Glutamatergic neuron (in vitro differentiated cells): ENCODE data around the gene NTM. TPM values are rescaled to one million over a fixed set of nuclear protein-coding genes. Genes with fewer than 3 reads are reported as not detected.

ENCODE experiments used
- DNase-seq: peaks from one replicate; pipeline ENCODE4 v3.0.0; 2022
- H3K27ac Mint-ChIP-seq: one replicate; pipeline ENCODE4 v1.8.0; 2020; ENCODE audit warnings: mild to moderate bottlenecking, mixed read lengths, inconsistent platforms; ENCODE audit not compliant: unreplicated experiment
- H3K27me3 Mint-ChIP-seq: one replicate; pipeline ENCODE4 v1.8.0; 2020; ENCODE audit warnings: mild to moderate bottlenecking, moderate library complexity, mixed read lengths, inconsistent platforms; ENCODE audit not compliant: unreplicated experiment
- H3K36me3 Mint-ChIP-seq: one replicate; pipeline ENCODE4 v1.8.0; 2020; ENCODE audit warnings: mild to moderate bottlenecking, mixed read lengths, inconsistent platforms; ENCODE audit not compliant: unreplicated experiment
- H3K4me1 Mint-ChIP-seq: one replicate; pipeline ENCODE4 v1.8.0; 2020; ENCODE audit warnings: mild to moderate bottlenecking, low read depth, mixed read lengths, inconsistent platforms; ENCODE audit not compliant: unreplicated experiment
- H3K4me3 Mint-ChIP-seq: one replicate; pipeline ENCODE4 v1.8.0; 2020; ENCODE audit warnings: mild to moderate bottlenecking, mixed read lengths, inconsistent platforms; ENCODE audit not compliant: unreplicated experiment
- H3K9me3 Mint-ChIP-seq: one replicate; pipeline ENCODE4 v1.8.0; 2020; ENCODE audit warnings: mild to moderate bottlenecking, moderate library complexity, mixed read lengths, inconsistent platforms; ENCODE audit not compliant: unreplicated experiment
- total RNA-seq: library from RNA; stranded (reverse); fragmentation: NEBNext Ultra II Directional; extraction: Animal tissue kit (Norgen Biotek cat#: 25700); gene quantifications from one replicate; pipeline ENCODE4 v1.2.1, GENCODE V29; 2021; ENCODE audit not compliant: unreplicated experiment
- TF ChIP-seq, protein P1 (sequence below): fragments of 200-600 bp; sonication (generic); IDR thresholded peaks from one replicate; pipeline ENCODE4 v1.5.0; 2021; ENCODE audit not compliant: partially characterized antibody, unreplicated experiment

Gene NTM
- total RNA-seq, 1 donor from 2014 or later: 1.2 TPM

- peaks cover 6% of the 10 kb centered on the region for H3K4me1 Mint-ChIP-seq
- H3K27ac Mint-ChIP-seq: no peak overlapping the region
- no peaks in the 10 kb centered on the region for H3K27me3 Mint-ChIP-seq
- TF ChIP-seq, protein P1, sequence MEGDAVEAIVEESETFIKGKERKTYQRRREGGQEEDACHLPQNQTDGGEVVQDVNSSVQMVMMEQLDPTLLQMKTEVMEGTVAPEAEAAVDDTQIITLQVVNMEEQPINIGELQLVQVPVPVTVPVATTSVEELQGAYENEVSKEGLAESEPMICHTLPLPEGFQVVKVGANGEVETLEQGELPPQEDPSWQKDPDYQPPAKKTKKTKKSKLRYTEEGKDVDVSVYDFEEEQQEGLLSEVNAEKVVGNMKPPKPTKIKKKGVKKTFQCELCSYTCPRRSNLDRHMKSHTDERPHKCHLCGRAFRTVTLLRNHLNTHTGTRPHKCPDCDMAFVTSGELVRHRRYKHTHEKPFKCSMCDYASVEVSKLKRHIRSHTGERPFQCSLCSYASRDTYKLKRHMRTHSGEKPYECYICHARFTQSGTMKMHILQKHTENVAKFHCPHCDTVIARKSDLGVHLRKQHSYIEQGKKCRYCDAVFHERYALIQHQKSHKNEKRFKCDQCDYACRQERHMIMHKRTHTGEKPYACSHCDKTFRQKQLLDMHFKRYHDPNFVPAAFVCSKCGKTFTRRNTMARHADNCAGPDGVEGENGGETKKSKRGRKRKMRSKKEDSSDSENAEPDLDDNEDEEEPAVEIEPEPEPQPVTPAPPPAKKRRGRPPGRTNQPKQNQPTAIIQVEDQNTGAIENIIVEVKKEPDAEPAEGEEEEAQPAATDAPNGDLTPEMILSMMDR: no peak
- no peak overlapping the region for H3K4me3 Mint-ChIP-seq
- no peak for DNase-seq
- no peaks in the 10 kb centered on the region for H3K36me3 Mint-ChIP-seq
- no peaks in the 10 kb centered on the region for H3K9me3 Mint-ChIP-seq
Measured at GRCh38 chr11:131391176-131391575, 20.8 kb downstream of the NTM start.

DNA sequence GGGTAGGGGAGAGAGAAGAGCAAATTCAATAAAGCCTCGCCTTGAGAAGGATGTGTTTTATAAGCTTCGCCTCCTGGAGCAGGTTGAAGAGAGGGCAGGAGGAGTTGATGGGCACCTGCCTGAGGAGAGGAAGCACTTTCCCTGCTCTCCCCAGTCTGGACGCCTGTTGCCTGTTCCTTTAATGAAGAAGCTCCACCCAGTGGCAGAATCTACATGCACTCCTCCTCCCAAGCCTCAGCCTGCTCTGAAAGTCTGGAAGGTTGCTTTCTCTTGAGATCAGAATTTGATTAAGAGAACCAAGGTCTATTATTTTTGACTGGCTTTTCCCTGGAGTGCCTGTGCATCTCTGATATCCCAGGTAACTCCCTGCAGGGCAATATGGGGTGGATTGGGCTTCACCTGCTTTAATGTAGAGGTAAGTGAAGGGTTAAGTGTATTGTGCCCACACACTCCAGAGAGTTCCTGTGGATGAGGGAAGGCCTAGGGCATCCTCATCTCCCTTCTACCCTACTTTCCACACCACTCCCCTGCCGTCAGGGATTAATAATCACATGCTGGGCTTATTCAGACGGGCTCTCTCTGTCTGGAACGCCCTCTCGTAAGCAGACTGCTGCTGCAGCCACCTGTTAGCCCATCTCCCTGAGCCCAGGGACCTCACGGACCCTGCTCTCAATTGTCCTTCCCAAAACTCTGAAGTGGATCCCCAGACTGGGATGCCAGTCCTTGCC lies 22.3 kb downstream of the NTM start:
- H3K4me1 Mint-ChIP-seq: peaks cover 14% of the 10 kb centered on the region
- no peaks in the 10 kb centered on the region for H3K27me3 Mint-ChIP-seq
- no peak for DNase-seq
- H3K36me3 Mint-ChIP-seq: no peaks in the 10 kb centered on the region
- H3K4me3 Mint-ChIP-seq: no peak overlapping the region
- TF ChIP-seq, protein P1: no peak
- no peak overlapping the region for H3K27ac Mint-ChIP-seq
- H3K9me3 Mint-ChIP-seq: peaks cover under 1% of the 10 kb centered on the region

GRCh38 chr11:131393691-131394090 lies 23.3 kb downstream of the NTM start:
- no peak overlapping the region for H3K4me3 Mint-ChIP-seq
- no peaks in the 10 kb centered on the region for H3K27me3 Mint-ChIP-seq
- H3K9me3 Mint-ChIP-seq: peaks cover 2% of the 10 kb centered on the region
- peaks cover 17% of the 10 kb centered on the region for H3K4me1 Mint-ChIP-seq
- TF ChIP-seq, protein P1: no peak
- no peak for DNase-seq
- H3K27ac Mint-ChIP-seq: no peak overlapping the region
- no peaks in the 10 kb centered on the region for H3K36me3 Mint-ChIP-seq

- H3K9me3 Mint-ChIP-seq: peaks cover 2% of the 10 kb centered on the region
- no peaks in the 10 kb centered on the region for H3K36me3 Mint-ChIP-seq
- no peaks in the 10 kb centered on the region for H3K27me3 Mint-ChIP-seq
- peak; percentile 51 for DNase-seq
- H3K4me3 Mint-ChIP-seq: peak overlapping the region; percentile 67
- TF ChIP-seq, protein P1: no peak
- H3K4me1 Mint-ChIP-seq: peaks cover 11% of the 10 kb centered on the region
- peak overlapping the region; percentile 94 for H3K27ac Mint-ChIP-seq
Measured at GRCh38 chr11:131397675-131398074, 27.3 kb downstream of the NTM start.

DNA sequence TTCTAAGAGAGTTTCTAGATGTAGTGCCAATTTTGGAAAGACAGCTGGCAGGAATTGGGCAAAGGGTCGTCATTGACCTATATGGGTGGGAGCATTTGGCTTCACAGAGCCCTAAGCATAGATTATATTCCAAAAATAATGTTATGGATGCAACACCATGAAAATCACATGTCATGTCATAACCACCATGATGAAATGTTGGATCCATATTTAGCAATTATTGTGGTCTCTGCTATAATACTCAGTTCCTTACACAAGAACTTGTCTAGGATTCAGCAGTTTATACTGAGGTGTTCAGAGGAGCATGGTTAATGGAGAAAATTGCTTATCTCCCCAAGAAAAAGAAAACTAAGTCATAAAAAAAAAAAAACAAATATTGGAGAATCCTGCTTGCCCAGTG lies 31.6 kb downstream of the NTM start:
- no peak overlapping the region for H3K27ac Mint-ChIP-seq

More for the DNA sequence above, 31.6 kb downstream of the NTM start:
- Mint-ChIP-seq H3K4me1 (peaks cover 8% of the 10 kb centered on the region), H3K4me3 (no peak overlapping the region), H3K36me3 (no peaks in the 10 kb centered on the region), H3K9me3 (peaks cover 2% of the 10 kb centered on the region), H3K27me3 (no peaks in the 10 kb centered on the region)
- DNase-seq: no peak
- TF ChIP-seq, protein P1: no peak
